ENCODE data around the gene GAS2L1.

Gene GAS2L1

DNA sequence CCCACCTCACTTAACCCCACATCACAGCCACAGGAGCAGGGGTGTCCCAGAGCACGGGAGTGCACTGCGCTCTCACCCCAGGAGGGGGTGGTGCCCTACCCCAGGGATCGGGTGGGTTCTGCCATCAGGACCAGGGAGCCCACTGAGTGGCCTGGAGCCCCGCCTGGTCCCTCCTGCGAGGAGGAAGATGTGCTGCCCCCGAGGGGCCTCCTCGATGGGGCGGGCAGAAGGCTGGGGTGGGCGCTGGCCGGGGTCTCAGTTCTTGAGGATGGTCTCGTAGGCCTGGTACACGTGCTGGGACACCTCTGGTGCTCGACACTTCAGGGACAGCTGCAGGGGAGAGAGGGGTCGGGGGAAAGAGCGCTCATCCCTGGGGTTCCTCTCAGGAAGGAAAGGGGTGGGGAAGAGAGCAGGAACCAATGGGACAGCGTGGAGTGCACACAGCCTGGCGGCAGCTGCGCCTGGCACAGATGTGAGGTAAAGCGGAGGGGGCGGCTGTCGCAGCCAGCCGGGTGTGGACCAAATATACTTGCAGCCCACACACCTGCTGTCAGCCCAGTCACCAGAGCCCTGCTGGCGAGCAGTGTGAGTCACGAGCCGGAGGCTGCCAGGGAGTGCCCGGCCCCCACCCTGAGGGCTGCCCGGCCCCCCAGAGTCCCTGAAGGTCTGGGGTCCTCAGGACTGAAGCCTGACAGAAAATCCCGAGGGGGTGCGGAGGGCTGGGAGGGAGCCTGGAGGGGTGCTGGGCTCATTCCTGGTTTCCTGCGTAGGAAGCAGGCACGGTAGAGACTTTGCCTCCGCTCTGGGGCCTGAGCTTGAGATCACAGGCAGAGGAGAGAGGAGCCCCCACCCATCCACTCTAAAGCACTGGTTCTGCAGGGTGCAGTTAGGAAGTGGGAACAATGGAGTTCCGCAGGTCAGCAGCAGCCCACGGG is 22.4 kb downstream of the GAS2L1 start:
- no peak for DNase-seq

DNA sequence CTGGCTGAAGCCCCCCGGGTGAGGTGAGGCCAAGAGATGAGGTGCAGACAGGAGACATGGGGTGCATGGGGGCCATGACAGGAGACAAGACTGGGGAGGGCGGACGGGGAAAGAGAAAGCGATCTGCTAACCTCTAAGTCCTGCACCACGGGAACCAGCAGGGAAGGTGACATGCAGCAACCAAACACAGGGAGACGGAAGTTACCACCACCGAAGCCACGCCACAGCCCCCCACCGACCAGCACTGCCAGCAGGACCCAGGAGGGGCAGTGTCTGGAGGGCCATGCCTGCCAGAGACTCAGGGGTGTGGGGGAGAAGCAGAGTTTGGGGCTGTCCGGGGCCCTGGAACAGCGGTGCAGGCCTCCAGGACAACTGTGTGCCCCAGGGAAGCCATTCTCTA is 23.1 kb downstream of the GAS2L1 start:
- DNase-seq: no peak

DNA sequence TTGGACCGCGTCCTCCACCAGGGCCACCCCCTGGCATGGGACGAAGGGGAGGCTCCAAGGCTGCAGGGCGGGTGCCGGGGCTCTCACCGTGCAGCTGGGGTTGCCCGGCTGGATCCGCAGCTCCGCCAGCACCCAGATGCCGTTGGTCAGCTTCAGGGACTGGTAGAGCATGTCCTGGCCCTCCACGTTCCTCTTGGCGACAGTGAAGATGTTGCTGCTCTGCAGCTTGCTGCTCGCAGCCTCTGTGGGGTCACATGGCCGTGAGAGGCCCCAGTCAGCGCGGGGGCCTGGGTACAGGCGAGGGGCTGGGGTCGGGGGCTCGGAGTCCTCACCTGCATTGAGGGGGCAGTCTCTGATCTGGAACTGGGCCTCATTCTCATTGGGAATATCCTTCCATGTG is 23.8 kb downstream of the GAS2L1 start:
- DNase-seq: no peak

DNA sequence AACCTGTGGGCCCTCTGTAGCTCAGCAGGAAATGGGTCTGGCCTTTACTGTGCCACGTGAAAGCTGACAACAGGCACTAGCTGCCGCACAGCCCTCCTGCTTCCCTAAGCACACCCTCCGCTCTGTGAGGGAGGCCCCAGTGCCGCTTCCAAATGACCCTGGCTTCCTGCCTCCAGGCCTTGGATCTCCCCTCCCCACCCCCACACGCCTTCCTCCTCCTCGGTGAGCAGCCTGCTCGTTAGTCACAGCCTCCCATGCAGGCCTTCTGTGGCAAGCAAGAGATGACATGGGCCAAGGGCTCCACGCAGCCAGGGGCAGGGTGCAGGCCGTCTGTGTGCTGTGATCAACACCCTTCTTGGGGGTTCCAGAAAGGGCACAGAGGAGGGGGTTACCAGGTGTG is 24.3 kb downstream of the GAS2L1 start:
- DNase-seq: no peak

DNA sequence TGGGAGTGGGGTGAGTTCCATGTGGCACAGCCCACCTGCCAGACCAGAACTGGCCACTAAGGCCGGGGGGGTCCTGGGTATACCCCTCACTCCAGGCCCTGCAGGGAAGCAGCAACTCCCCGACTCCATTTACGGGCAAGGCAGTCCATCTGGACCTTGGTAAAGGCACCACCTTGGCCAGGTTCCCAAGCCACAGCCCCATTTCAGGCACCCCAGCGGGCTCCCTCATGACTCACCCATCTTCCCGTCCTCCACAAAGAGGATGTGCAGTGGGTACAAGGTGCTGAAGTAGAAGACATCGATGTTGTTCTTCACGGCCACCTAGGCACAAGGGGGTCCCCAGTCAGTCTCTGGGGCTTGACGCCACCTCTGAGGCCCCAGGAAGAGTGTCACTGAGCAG is 24.8 kb downstream of the GAS2L1 start:
- DNase-seq: no peak

DNA sequence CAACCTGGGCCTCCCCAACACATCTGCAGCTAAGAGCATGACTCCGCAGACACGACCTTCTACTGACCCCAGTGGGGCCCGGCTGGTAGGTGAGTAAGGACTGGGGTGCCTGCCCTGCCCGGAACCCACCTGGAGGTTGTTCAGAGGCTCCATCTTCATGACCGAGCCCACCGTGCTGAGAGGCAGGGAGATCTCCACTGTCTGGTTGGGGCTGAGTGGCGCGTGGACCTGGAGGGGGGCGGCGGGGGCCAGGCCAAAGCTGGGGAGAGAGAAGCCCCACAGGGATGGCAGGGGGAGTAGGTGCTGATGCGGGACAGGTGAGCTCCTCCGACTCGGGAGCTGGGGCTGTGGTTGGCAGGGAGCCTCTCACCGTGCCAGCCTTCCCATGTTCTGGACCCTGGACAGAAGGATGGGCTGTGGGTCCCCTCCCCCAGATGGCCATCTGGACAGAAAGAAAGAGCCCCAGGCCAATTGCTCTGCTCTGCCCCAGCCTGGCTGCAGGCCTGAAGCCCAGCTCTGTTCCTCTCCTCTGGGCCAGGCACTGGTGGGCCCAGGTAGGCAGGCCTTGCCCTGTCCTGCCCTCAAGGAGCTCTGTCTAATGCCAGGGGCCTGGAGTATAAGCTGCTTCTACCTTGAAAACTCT is 25.3 kb downstream of the GAS2L1 start:
- no peak for DNase-seq

DNA sequence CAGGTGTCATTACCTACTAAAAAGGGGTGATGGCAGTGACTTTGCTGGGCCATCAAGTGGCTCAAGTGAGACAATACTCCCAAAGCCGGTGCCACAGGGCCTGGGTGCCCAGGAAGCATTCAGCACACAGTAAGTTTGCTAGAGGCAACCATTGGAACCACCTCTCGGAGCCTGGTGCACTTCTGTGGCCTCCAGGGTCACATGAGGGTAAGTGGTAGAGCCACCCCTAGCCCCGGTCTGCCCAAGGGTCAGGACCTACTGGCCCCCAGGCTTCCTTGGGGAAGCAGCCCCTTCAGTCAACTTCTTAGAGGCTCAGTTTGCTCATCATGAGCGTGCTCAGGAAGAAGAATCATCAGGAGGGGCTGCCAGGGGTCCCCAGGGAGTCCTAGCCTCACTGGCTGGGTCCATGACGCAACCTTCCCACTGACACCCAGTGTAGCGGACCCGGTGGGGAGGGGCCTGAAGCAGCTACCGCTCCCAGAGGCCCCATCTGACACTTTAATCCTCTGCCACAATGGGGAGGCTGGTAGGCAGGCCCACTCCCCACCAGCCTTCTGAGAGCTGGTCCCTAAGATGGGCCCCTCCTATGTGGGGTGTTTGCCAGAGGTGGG is 26.5 kb downstream of the GAS2L1 start:
- no peak for DNase-seq

DNA sequence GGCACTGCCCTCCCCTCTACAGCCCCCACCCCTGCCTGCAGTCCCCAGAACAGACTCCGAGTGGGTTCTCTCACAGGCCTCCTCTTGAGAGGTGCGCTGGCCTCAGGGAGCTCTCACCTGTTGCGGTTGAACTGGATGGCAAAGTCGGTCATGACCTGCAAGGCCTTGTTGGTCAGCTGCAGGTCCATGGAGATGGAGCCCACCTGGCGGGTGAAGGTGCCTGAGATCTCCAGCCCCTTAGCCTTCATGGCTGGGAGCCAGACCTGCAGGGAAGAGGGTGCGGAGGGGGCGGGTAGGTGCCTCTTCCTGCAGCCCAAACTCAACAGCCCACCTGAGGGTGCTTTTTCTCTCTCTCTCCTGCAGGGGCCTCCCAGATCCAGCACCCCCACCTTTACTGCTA is 27.7 kb downstream of the GAS2L1 start:
- no peak for DNase-seq

DNA sequence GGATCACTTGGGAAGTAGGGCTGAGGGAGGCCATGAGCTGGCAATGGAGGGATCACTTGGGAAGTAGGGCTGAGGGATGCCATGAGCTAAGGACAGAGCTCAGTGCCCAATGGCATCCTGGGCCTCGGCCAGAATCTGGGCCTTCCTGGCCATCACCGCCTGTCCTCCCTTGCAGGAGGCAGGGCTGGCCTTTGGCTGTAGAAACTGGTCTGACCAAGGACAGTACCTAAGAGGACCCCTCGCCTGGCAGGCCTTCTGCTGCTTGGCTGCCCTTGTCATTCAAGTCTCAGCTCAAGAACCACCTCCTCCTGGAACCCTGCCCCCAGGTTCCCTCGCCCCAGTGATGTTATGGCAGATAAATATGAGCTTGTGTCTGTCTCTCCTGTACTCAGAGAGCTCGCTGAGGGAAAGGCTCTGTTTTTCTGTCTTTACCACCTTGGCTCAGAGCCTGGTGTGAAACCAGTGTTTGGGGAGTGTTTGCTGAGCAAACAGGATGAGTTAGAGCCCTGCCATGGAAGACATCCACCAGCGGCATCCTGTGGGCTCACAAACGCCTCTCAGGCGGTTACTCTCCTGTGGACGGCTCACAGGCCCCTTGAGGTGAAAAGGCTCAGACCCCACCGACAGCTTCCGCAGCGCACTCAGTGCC is 28.4 kb downstream of the GAS2L1 start:
- DNase-seq: no peak

DNA sequence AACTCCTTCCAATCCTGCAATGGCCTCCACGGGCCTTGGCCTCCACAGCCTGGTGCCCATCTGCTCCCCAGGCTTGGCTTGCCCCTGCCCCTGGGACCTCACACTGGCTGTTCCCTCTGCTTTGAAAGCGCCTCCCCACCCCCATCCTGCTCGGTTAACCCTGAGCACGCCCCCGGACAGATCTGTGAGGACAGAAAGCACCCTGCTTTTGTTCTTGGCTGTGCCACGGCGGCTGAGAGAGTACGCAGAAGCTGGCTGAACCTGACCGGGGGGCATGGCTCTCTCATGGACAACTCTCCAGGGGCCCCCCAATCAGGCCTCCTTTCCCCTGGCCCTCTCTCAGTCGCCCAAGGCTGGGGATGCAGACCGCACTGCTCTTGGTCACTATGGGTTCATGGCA is 29.2 kb downstream of the GAS2L1 start:
- no peak for DNase-seq

DNA sequence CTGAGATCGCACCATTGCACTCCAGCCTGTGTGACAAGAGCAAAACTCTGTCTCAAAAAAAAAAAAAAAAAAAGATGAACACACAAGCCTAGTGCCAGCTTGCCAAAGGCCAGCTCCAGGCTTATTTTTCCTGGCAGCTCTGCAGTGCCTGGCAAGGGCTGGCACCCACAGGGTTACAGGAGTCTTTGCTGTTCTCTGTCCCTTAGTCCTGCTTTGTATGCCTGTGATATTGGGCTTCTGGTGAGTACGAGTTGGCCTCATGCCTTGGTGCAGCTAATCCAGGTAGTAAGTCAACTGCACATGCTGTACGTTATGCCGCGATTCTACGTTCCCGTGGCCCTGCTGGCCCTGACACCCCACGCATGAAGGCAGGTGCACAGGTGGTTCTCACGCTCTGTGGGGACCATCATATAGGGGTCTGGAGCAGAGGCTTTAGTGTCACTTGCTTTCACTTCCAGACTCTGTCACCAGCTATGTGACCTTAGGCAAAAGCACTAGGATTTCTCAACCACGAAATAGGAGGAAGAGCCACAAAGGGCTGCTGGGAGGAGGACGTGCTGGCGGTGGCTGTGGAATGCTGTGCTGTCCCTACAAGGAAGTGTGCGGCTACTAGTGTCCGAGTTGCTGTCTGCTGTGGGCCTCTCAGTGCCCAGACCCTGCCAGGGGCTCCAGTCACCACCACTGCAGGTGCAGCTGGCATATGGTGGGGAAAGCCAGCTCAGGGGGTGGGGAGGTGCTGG is 30.5 kb downstream of the GAS2L1 start:
- no peak for DNase-seq

DNA sequence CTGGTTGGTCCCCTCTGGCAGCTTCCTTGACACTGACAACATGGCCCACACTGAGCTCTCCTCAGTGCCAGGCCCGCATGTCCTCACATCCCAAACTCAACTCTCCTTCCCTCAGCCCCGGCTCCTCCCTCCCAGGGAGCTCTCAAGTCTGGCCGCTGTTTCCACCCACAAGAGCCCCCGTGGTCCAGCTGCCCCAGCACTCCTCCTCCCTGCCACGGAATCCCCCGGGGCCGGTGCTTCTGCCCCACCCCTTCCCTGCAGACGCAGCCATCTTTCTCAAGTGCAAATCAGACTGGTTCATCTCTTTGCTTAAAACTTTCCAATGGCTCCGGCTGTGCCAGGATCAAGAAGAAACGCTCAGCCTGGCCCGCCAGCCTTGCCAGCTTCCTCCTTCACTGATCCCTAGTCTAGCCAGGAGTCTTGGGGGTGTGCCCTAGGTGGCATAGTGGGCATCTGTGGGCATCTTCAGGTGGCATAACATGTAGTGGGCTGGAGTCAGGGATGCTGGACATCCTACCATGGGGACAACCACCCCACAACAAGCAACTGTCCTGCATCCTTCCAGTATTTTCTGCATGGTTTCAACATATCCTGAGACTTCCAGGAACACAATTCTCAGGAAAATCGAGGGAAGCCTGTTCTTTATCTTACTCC is 31.3 kb downstream of the GAS2L1 start:
- DNase-seq: no peak

DNA sequence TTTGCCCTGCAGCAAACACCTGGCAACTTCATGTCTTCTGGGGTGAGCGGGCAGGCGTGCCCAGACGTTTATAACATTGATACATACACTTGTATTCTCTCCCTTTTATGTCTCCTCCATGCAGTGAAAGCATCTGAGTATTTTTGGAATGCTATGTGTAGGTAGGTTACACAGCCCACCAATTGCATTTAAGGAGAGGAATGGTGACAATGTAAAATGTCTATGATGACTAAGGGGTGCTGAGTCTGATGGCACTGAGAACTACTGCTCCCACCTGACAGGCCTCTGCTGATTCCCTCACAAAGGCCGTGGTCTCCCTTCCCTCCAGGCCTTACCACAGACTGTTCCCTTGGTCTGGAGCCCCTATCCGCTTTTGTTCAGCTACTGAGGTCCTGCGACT is 31.9 kb downstream of the GAS2L1 start:
- no peak for DNase-seq

DNA sequence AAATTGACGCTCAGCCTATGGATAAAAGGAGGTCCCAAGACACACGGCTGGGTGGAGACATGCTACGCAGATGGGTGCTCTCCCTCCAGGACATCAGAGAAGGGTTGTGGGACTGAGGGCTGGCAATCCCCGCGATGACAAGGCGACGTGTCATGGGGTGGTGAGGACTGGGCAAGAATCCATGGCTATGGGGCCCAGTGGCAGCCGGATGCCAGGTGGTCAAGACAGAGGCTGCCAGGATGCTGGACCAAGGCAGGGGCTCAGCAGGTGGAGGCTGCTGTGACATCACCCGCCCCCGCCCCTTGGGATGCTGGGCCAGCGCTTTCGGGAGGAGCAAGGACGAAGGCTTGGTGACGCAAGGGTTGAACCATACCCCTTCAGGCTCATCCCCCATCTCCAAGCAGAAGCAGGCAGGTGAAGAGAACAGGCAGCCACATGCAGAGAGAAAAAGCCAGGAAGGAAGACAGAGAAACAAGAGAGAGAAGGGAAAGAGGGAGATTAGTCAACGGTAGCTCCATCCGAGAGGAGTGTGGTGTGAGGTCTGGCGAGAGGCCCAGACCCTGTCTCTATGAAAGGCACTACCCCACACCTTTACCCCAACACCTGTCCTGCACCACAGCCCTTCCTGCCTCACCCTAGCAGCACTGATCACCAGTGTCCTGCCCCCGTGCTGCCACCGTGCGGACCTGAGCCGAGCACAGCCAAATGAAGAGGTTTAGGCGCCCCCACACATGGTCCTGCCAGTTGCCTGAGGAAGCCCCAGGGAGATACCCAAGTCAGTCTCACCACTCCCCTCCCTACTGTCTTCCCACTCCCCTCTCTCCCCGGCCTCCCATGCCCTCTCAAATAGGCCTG is 33.2 kb downstream of the GAS2L1 start:
- DNase-seq: no peak

DNA sequence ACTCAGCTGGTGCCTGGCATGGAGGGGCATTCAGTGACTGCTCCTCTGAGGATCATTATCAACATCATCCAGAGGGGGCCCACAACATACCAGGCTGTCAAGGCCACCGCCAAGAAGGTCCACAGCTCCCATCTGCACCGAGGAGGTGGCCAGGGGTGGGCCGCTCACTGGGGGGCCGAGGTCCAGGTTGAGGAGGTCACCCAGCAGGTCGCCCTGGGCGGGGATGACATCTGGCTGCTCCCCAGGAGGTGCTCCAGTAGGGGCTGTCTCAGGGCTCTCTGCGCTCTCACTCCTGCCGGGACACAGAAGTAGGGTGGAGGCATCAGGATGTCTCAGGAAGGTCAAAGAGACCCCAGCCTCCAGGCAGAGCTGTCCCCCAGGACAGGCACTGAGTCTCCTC is 34.1 kb downstream of the GAS2L1 start:
- DNase-seq: no peak

DNA sequence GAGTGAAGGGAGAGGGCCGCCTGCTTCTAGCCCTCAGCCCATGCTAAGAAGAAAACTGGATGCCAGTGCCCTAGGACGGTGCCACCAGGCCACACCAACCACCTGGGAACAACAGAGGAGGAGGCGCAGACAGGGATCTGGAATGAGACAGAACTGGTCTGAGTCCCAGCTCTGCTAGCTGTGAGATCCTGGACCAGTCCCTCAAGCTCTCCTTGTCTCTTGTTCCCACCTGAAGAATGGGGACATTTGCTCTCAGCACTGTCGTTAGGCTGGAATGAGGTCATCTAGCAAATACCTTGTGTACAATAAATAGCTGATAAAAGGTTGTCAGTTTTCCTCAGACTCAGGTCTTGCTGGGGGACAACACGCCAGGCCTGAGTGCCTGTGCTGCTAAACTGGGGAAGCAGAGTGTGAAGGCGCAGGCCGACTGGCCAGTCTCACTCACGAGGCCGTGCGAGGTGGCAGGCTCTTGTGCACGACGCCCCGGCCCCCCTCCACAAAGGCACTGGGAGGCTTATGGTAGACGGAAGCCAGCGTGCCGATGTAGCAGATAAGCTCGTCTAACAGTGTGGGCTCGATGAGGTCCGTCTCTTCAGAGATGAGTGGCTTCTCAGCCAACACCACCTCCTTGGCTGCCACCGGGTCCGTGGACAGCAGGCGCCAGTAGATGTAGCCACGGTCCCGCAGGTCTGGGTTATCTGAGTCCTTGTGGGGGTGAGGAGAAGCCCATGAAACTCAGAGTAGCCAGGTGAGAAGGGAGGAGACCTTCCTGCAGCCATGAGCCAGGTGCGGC is 34.8 kb downstream of the GAS2L1 start:
- no peak for DNase-seq

DNA sequence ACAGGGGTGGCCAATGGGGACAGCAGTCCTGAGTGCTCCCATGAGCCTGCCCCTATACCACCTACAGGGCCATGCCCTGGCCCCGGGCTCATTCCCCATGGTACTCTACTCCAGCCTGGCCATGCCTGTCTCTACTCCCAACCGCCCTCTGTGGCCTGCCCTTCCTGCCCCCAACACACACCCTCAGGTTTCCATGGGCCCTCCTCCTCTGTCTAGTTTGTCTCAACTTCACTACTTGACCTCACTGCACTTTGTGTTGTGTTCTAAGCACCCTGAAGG is 35.3 kb downstream of the GAS2L1 start:
- no peak for DNase-seq

DNA sequence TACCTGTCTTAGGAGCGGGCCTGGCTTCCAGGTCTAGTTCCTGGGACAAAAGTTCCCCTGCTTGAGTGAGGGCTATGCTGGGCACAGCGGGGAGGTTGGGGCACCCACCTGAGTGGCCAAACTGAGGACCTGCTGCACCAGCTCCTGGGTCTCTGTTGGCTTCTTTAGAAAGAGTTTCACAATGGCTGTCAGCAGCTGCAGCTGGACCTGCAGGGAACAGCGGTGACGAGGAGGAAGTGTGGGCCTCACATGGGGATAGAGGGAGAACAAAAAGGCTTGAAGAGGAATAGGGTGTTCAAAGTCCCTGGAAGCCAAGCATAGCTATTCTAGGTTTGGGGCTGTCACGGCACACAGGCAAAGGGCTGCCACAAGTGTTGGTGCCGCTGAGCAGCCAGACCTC is 35.7 kb downstream of the GAS2L1 start:
- DNase-seq: no peak

DNA sequence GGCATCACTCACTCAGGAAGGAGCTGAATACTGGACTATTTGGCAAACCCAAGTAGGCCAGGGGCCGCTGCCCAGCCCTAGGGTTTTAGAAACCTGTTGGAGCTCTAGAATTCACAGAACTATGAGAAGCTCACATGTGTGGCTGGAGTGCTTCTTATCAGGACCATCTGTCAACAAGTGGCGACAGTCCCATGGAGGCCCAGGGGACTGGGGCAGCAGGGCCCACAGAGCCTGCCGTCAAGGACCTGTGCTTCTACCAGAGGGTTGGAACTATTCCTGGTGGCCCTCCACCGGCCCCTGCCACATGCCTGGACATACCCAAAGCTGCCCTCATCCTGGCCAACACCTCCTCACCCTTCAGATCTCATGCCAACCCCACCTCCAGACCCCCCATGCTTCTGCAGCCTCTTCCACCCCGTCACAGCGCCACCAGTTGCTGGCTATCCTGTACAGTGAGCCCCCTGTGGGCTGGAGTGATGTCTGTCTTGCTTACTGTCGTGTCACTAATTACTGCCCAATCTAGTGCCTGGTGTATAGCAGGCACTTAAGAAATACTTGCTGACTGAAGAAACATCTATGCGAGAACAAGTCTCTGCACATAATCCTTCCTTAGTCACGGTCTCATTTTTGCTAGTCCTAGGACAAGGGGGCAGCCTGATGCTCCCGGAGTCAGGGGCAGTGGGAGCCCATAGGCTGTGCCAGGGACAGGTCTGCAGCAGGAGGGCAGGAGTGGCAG is 36.3 kb downstream of the GAS2L1 start:
- DNase-seq: no peak

DNA sequence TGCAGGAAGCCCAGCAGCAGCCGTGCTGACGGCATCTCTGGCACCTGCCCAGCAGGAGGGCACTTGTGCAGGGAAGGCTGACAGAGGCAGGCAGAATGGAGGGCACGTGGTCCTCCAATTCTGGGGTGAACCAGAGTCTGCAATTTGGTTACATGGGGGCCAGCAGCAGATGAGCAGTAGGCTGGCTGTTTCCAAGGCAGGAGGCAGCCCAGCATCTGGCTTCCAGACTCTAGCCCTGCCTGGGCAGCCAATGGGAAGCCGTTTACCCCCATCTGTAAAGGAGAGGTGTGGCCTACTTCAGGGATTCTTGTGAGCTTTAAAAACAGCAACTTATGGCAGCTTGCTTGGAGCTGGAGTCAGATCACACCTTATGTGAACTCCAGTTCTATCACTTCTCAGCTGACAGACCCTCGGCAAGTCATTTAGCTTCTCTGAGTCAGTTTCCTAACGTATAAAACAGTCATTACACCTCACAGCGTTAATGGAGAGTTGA is 36.9 kb downstream of the GAS2L1 start:
- DNase-seq: no peak

All from activated naive CD4-positive, alpha-beta T cell (primary cell).